HPDE6-E6E7 (cell line): Measurements from ENCODE around the gene FCN3.

Source experiments
- DNase-seq: peaks from one replicate; pipeline ENCODE4 v3.0.0; 2011; ENCODE audit warnings: missing footprints; ENCODE audit errors: extremely low spot score

FCN3 gene

GRCh38 chr1:27341525-27342252, 32.9 kb downstream of the FCN3 start, which contains the start of gene SYTL1:
Gene SYTL1, plus strand, starts transcription at chr1:27342022. Its CDS starts 3,313 bp downstream, at chr1:27345335.
- peak; percentile 88 for DNase-seq

GRCh38 chr1:27339213-27339612, 35.4 kb downstream of the FCN3 start:
- no peak for DNase-seq

GRCh38 chr1:27338751-27339150, 35.9 kb downstream of the FCN3 start:
- no peak for DNase-seq

GRCh38 chr1:27336756-27337155, 37.9 kb downstream of the FCN3 start:
- no peak for DNase-seq

GRCh38 chr1:27335506-27336422, 38.9 kb downstream of the FCN3 start:
- DNase-seq, result no peak

GRCh38 chr1:27333717-27334279, 40.8 kb downstream of the FCN3 start:
- DNase-seq, result no peak

- DNase-seq, result peak; percentile 38
These were observed 41.9 kb downstream of the FCN3 start for GRCh38 chr1:27332536-27333281.

- no peak for DNase-seq
These were observed 42.7 kb downstream of the FCN3 start for GRCh38 chr1:27331922-27332321.

GRCh38 chr1:27331426-27331825, 43.2 kb downstream of the FCN3 start:
- no peak for DNase-seq

GRCh38 chr1:27330786-27331185, 43.8 kb downstream of the FCN3 start:
- DNase-seq, result no peak

- no peak for DNase-seq
These were observed 46.7 kb downstream of the FCN3 start for GRCh38 chr1:27327964-27328363.

GRCh38 chr1:27325286-27325685, 49.3 kb downstream of the FCN3 start:
- DNase-seq, result no peak

GRCh38 chr1:27322569-27323240, 51.9 kb downstream of the FCN3 start:
- DNase-seq, result no peak

GRCh38 chr1:27321813-27322568, 52.6 kb downstream of the FCN3 start, which contains the start of gene TMEM222:
Gene TMEM222, plus strand, starts transcription at chr1:27322163. Its CDS starts 35 bp downstream, at chr1:27322198.
- peak; percentile 98 for DNase-seq
